GM12878 (cell line): Measurements from ENCODE around the gene NPC1. TPM values are rescaled to one million over a fixed set of nuclear protein-coding genes. Genes with fewer than 3 reads are reported as not detected.

ENCODE experiments used
- ATAC-seq: fragments of 200-7000 bp; cut with Tn5 transposase; 3 replicates; pipeline ENCODE4 v1.9.1; 2020; ENCODE audit warnings: mild to moderate bottlenecking, moderate library complexity
- BruUV-seq: library from RNA; stranded (reverse); fragments of 400-500 nt; replicated peaks from 2 replicates; lab custom pipeline; 2021; lab: Mats Ljungman, UMichigan
- CTCF ChIA-PET: fragments of 300-600 bp; sonication (Branson Sonifier 250); formaldehyde crosslinking; extraction: SDS; loops from one replicate; lab custom pipeline; 2021; ENCODE audit warnings: inconsistent platforms; lab: Yijun Ruan, JAX
- POLR2A ChIA-PET: fragments of 350-600 bp; formaldehyde crosslinking; extraction: SDS; loops from one replicate; lab custom pipeline; 2021; ENCODE audit warnings: inconsistent platforms; lab: Charles Lee
- RAD21 ChIA-PET: fragments of 300-600 bp; sonication (Branson Sonifier 250); formaldehyde crosslinking; loops from one replicate; lab custom pipeline; 2023; ENCODE audit warnings: antibody characterized with exemption; ENCODE audit not compliant: unreplicated experiment; lab: Charles Lee
- SMC1A ChIA-PET: fragments of 300-600 bp; sonication (Branson Sonifier 250); formaldehyde crosslinking; loops from one replicate; lab custom pipeline; 2023; ENCODE audit not compliant: unreplicated experiment, uncharacterized antibody; lab: Charles Lee
- DNase-seq: peaks from one replicate; pipeline ENCODE4 v3.0.0-alpha.2; 2011; ENCODE audit warnings: low read depth, low spot score
- FAIRE-seq: peaks from 3 replicates; lab custom pipeline; 2011; peaks lifted over from hg19 to GRCh38; lab: Jason Lieb, UNC
- H2AFZ ChIP-seq: 2 replicates; pipeline ENCODE4 v1.6.0; 2011; ENCODE audit warnings: low read depth, low read length, control low read depth; ENCODE audit not compliant: control insufficient read depth
- H3K27ac ChIP-seq: 2 replicates; pipeline ENCODE4 v1.5.1; 2011; ENCODE audit warnings: control low read depth; ENCODE audit not compliant: control insufficient read depth, insufficient read depth
- H3K27me3 ChIP-seq, 2 experiments: replicated peaks in 1 of 2; 2 replicates each; pipeline versions ENCODE4 v1.6.0 to v1.6.1; 2011; ENCODE audit warnings: low read length in 1 of 2; ENCODE audit not compliant: control insufficient read depth in 2 of 2, insufficient read depth in 2 of 2
- H3K36me3 ChIP-seq, 2 experiments: 2 replicates each; pipeline ENCODE4 v1.5.1; 2011; ENCODE audit warnings: low read length in 1 of 2; ENCODE audit not compliant: control insufficient read depth in 2 of 2, insufficient read depth in 2 of 2
- H3K4me1 ChIP-seq: 2 replicates; pipeline ENCODE4 v1.6.1; 2011; ENCODE audit warnings: mild to moderate bottlenecking, low read length, moderate library complexity, mixed read lengths; ENCODE audit not compliant: control insufficient read depth, insufficient read depth
- H3K4me2 ChIP-seq: 2 replicates; pipeline ENCODE4 v1.6.0; 2011; ENCODE audit warnings: control low read depth; ENCODE audit not compliant: control insufficient read depth, insufficient read depth
- H3K4me3 ChIP-seq: fragments of 200-600 bp; sonication (generic); 2 replicates; pipeline ENCODE4 v1.5.1; 2016
- H3K79me2 ChIP-seq: 2 replicates; pipeline ENCODE4 v1.6.0; 2011; ENCODE audit warnings: low read length; ENCODE audit not compliant: control insufficient read depth, insufficient read depth
- H3K9ac ChIP-seq: 2 replicates; pipeline ENCODE4 v1.8.0; 2011; ENCODE audit warnings: low read length, control low read depth, mixed read lengths; ENCODE audit not compliant: control insufficient read depth, insufficient read depth
- H3K9me3 ChIP-seq: replicated peaks from 3 replicates; pipeline ENCODE4 v1.5.1; 2011; ENCODE audit warnings: mild to moderate bottlenecking, low read length; ENCODE audit not compliant: control insufficient read depth, insufficient read depth
- H4K20me1 ChIP-seq: 2 replicates; pipeline ENCODE4 v1.6.0; 2011; ENCODE audit not compliant: control insufficient read depth, insufficient read depth
- CBX3 ChIP-seq: fragments of 200-600 bp; sonication (generic); IDR thresholded peaks from 2 replicates; pipeline ENCODE4 v1.6.1; 2016; ENCODE audit warnings: low read depth, borderline replicate concordance
- EZH2 ChIP-seq: IDR thresholded peaks from 2 replicates; pipeline ENCODE4 v1.6.1; 2012; ENCODE audit warnings: low read depth, mild to moderate bottlenecking, control low read depth, inconsistent platforms, low read length, borderline replicate concordance; ENCODE audit not compliant: control insufficient read depth
- FOXK2 ChIP-seq: fragments of 450-650 bp; IDR thresholded peaks from 2 replicates; pipeline ENCODE4 v1.6.1; 2017; ENCODE audit warnings: mild to moderate bottlenecking, moderate library complexity
- HCFC1 ChIP-seq: fragments of 150-350 bp; IDR thresholded peaks from 2 replicates; pipeline ENCODE4 v1.6.1; 2014; ENCODE audit warnings: low read length
- HDGF ChIP-seq: fragments of 450-650 bp; IDR thresholded peaks from 2 replicates; pipeline ENCODE4 v1.6.1; 2016; ENCODE audit warnings: antibody characterized with exemption
- IKZF1 ChIP-seq: fragments of 450-650 bp; conservative IDR thresholded peaks from 2 replicates; pipeline ENCODE4 v1.6.1; 2017; ENCODE audit warnings: antibody characterized with exemption, mild to moderate bottlenecking
- SKIL ChIP-seq: fragments of 450-650 bp; IDR thresholded peaks from 2 replicates; pipeline ENCODE4 v1.6.1; 2017; ENCODE audit warnings: mild to moderate bottlenecking, low read depth, inconsistent platforms; ENCODE audit not compliant: poor library complexity, severe bottlenecking
- SPI1 ChIP-seq: IDR thresholded peaks from 2 replicates; pipeline ENCODE4 v1.6.1; 2011; ENCODE audit warnings: low read depth, mild to moderate bottlenecking, low read length, moderate library complexity, borderline replicate concordance; ENCODE audit not compliant: insufficient read depth
- STAT3 ChIP-seq: IDR thresholded peaks from 2 replicates; pipeline ENCODE4 v1.6.1; 2011; ENCODE audit warnings: low read depth, low read length, improper control_type of control experiment
- TBL1XR1 ChIP-seq: IDR thresholded peaks from 2 replicates; pipeline ENCODE4 v1.6.1; 2012; ENCODE audit warnings: low read depth, low read length, improper control_type of control experiment
- TCF12 ChIP-seq: IDR thresholded peaks from 2 replicates; pipeline ENCODE4 v1.6.1; 2011; ENCODE audit warnings: low read depth, mild to moderate bottlenecking, low read length
- USF2 ChIP-seq: IDR thresholded peaks from 2 replicates; pipeline ENCODE4 v1.6.1; 2011; ENCODE audit warnings: low read depth, low read length, improper control_type of control experiment, borderline replicate concordance
- WRNIP1 ChIP-seq: IDR thresholded peaks from 2 replicates; pipeline ENCODE4 v1.6.1; 2011; ENCODE audit warnings: low read depth, low read length, improper control_type of control experiment, borderline replicate concordance
- ZNF207 ChIP-seq: fragments of 450-650 bp; IDR thresholded peaks from 2 replicates; pipeline ENCODE4 v1.6.1; 2014; ENCODE audit warnings: antibody characterized with exemption, mild to moderate bottlenecking, borderline replicate concordance
- ZNF274 ChIP-seq: IDR thresholded peaks from one replicate; pipeline ENCODE4 v1.8.0; 2011; ENCODE audit not compliant: insufficient read length, insufficient read depth
- WGBS: methylation state at CpG from one replicate; pipeline ENCODE4 v1.1.6; 2016; ENCODE audit warnings: low lambda C conversion rate; ENCODE audit not compliant: insufficient replicate concordance, insufficient coverage; ENCODE audit errors: missing lambda C conversion rate; 5-methylcytosine and 5-hydroxymethylcytosine counted together
- in situ Hi-C: fragments of 300-500 bp; cut with MboI; formaldehyde crosslinking; loops from 9 replicates; pipeline ENCODE4 v1.14.3; 2018; ENCODE audit warnings: mixed read lengths
- intact Hi-C: fragments of 100-400 bp; cut with micrococcal nuclease; formaldehyde crosslinking; loops from one replicate; pipeline ENCODE4 v1.14.2; 2022; ENCODE audit not compliant: unreplicated experiment
- polyA plus RNA-seq, 11 experiments: library from polyadenylated mRNA; depleted of rRNA in 4 of 11; unstranded in 6 of 11; stranded (reverse) in 5 of 11; fragments of >200 nt; fragmentation: Nextera tagmentation in 4 of 11; fragmentation: Illumina TruSeq in 1 of 11; extraction: Ambion mirVana in 4 of 11; extraction: Trizol in 1 of 11; gene quantifications; 1 replicate in 1 of 11; 2 replicates in 10 of 11; pipeline versions ENCODE4 v1.2.1 to v1.2.3, GENCODE V29; 2011 to 2016; ENCODE audit warnings: inconsistent platforms in 2 of 11, missing spikeins in 2 of 11, low read depth in 1 of 11
- total RNA-seq, 4 experiments: library from RNA; depleted of rRNA in 3 of 4; stranded (reverse); fragments of >200 nt in 3 of 4; fragmentation: Illumina TruSeq in 1 of 4; extraction: Trizol in 1 of 4; gene quantifications; 2 replicates each; pipeline versions ENCODE4 v1.2.1 to v1.2.3, GENCODE V29; 2013 to 2021

Gene NPC1
- total and polyA plus RNA-seq, 10 of the 15 experiments (the other 5 are each of a cell fraction or from before 2014, with no cell fraction given): 10.1 to 45.2 (median 19.4) TPM

- Histone ChIP-seq H3K36me3 (no peaks in the 10 kb centered on the region), H3K27me3 (no peaks in the 10 kb centered on the region), H3K4me1 (no peaks in the 10 kb centered on the region), H3K9ac (no peak overlapping the region), H3K4me3 (no peak overlapping the region), H3K27ac (no peak overlapping the region), H4K20me1 (no peaks in the 10 kb centered on the region), H2AFZ (no peak overlapping the region), H3K9me3 (no peaks in the 10 kb centered on the region), H3K79me2 (no peaks in the 10 kb centered on the region), H3K4me2 (no peak overlapping the region)
- in situ Hi-C loops (no loop called here), intact Hi-C loops (no loop called here)
- ChIA-PET SMC1A (interaction anchor here (0.6 to 1.3 kb wide), 4 partner anchors 15 to 154 kb away, joined by 3 read pairs; partner anchors contain the start of gene RMC1), CTCF (interaction anchor here (1.3 kb wide), 1 partner anchor 13 kb away, joined by 3 read pairs; no protein-coding TSS in a partner anchor), RAD21 (no interaction called here), POLR2A (no interaction called here)
- ATAC-seq (no peak), DNase-seq (no peak), FAIRE-seq (no peak)
- WGBS: 81% methylated on average over 5 of the region's 5 CpGs
- no peak for TF ChIP-seq STAT3
- TF ChIP-seq IKZF1: 0 out of 2 replicates have a peak, but pooled peaks have one; percentile 13
- BruUV-seq: no TSS peak
Observed at GRCh38 chr18:23609390-23610023, 23.2 kb upstream of the NPC1 start.

- Histone ChIP-seq H3K4me3 (no peak overlapping the region), H3K4me1 (no peaks in the 10 kb centered on the region), H2AFZ (no peak overlapping the region), H3K36me3 (no peaks in the 10 kb centered on the region), H3K27me3 (no peaks in the 10 kb centered on the region), H3K4me2 (no peak overlapping the region), H3K27ac (no peak overlapping the region), H4K20me1 (no peaks in the 10 kb centered on the region), H3K79me2 (no peaks in the 10 kb centered on the region), H3K9me3 (no peaks in the 10 kb centered on the region), H3K9ac (no peak overlapping the region)
- in situ Hi-C loops: no loop called here
- DNase-seq (no peak), ATAC-seq (no peak), FAIRE-seq (no peak)
- no TSS peak for BruUV-seq
- ChIA-PET RAD21 (no interaction called here), SMC1A (interaction anchor here (0.9 kb wide), 1 partner anchor 10 kb away, joined by 3 read pairs; no protein-coding TSS in a partner anchor), POLR2A (no interaction called here), CTCF (interaction anchor here (0.8 to 1.9 kb wide), 7 partner anchors 10 to 203 kb away, joined by 3 to 8 read pairs (median 4); no protein-coding TSS in a partner anchor)
- intact Hi-C loops: no loop called here
- 36% methylated on average over 2 of the region's 2 CpGs for WGBS
- TF ChIP-seq SKIL (no peak), HCFC1 (no peak), WRNIP1 (no peak), TBL1XR1 (no peak), HDGF (no peak), ZNF274 (no peak), TCF12 (no peak), SPI1 (no peak), FOXK2 (no peak), ZNF207 (no peak), CBX3 (no peak), USF2 (no peak), EZH2 (no peak)
Observed at GRCh38 chr18:23608211-23608610, 21.9 kb upstream of the NPC1 start.
